NCI-H2171 treated with DMSO at 0.1 percent for 48 hours (cell line): ENCODE data around the gene ZFR.
"Not testable (repeated sequence)": the region's sequence is repeated elsewhere in the genome, so short reads cannot be mapped to it uniquely, and the experiment has no call there.

ENCODE experiments used
- DNase-seq: peaks from one replicate; lab custom pipeline; 2025; lab: John Stamatoyannopoulos, UW

ZFR gene

DNA sequence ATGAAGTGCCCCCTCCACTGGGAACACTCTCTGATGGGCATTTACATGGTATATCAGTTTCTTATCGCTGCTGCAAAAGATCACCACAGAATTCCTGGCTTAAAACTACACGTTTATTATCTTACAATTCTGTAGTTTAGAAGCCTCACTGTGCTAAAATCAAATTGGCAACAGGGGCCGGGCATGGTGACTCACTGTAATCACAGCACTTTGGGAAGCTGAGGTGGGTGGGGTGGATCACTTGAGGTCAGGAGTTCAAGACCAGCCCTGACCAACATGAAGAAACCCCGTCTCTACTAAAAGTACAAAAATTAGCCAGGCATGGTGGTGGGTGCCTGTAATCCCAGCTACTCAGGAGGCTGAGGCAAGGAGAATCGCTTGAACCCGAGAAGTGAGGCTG is 7.8 kb upstream of the ZFR start:
- not testable (repeated sequence) for DNase-seq

DNA sequence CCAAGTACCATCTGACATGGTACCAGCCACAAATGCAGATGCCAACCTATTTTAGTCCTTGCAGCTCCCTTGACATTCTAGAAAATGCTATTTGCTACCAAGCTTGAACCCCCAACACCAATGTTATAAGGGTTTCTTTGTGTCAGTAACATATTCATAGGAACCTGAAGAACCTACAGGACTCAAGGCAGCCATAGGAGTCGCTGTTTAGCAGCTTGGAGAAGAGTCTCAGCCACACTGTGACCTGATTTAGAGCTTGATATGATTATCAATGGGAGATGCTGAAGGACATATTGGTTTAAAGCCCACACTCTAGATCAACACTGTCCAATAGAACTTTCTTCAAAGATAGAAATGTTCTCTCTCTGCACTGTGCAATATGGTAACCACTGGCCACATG is 6.4 kb upstream of the ZFR start:
- no peak for DNase-seq

DNA sequence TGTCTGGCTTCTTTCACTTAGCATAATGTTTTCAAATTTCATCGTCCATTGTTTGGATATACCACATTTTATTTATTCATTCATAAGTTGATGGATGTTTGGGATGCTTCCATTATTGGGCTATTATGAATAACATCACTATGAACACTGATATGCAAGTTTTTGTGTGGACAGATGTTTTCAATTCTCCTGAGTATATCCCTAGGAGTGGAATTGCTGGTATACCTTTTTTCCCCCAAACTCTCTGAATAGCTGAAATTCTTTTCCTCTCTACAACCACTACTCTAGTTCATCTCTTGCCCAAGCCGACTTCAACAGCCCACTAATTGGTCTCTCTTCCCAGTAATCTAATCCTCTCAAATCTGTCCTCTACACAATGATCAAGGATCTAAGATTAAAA is 4.7 kb upstream of the ZFR start:
- no peak for DNase-seq

DNA sequence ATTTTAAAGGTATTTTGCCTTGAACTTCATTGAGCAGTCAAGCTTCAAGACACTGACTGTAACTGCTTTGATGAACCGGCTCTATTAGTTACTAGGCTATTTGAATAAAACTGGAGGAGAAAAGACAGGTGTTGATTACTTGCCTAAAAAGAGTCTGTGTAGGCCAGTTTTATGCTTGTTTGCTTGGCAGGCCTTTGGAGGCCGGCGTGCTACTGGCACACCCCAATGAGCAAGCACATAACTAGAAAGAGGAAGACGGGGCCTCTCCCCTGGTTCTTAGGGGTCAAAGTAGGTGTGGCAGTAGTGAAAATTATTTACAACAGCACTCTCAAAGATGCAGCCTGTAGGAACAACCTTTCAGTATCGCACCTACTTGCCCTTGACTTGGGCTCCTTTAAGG is 2.1 kb upstream of the ZFR start:
- DNase-seq = no peak

DNA sequence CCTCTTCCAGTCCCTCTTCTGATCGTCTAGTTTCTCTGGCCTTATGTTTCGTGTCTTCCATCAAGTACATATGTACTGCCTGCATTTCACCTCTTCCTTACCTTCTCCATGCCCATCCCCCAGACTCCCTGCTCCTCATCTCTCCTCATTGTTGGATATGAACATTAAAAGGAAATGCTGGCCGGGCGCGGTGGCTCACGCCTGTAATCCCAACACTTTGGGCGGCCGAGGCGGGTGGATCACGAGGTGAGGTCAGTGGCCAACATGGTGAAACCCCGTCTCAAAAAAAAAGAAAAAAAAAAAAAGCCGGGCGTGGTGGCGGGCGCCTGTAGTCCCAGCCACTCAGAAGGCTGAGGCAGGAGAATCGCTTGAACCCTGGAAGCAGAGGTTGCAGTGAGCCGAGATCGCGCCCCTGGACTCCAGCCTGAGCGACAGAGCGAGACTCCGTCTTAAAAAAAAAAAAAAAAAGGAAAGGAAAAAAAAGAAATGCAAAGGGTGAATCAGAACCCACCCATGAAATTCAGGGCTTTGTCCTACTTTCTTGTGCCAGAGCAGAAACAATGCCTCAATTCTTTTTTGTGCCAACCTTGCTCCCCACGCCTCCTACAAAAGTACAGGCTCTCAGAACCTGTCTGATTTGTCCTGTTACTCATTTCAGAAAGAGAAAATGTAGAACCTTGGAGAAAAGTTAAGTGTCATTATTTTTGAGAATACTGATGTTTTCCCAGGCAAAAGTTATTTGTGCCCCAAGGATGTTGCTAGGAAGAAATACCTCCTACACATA is 1.5 kb upstream of the ZFR start:
- DNase-seq = no peak

DNA sequence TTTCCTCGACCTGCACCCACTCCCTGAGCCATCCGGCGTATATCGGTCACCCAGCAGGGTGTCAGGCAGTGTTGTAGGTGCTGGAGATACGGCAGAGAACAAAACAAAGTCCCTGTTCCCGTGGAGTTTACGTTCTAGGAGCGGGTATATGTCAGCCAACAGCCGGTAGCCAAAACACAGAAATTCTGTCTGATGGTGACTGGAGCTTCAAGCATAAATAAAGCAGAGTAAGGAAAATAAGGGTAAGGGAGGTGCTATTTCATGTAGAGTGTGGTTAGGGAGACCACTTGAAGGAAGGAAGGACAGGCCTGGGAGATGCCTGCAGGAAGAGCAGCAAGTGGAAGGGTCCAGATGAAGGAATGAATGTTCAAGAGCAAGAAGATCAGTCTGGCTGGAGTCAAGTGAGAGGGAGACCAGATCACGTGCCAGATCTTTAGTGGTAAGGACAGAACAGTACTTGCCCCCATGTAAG is 783 bp upstream of the ZFR start:
- no peak for DNase-seq

DNA sequence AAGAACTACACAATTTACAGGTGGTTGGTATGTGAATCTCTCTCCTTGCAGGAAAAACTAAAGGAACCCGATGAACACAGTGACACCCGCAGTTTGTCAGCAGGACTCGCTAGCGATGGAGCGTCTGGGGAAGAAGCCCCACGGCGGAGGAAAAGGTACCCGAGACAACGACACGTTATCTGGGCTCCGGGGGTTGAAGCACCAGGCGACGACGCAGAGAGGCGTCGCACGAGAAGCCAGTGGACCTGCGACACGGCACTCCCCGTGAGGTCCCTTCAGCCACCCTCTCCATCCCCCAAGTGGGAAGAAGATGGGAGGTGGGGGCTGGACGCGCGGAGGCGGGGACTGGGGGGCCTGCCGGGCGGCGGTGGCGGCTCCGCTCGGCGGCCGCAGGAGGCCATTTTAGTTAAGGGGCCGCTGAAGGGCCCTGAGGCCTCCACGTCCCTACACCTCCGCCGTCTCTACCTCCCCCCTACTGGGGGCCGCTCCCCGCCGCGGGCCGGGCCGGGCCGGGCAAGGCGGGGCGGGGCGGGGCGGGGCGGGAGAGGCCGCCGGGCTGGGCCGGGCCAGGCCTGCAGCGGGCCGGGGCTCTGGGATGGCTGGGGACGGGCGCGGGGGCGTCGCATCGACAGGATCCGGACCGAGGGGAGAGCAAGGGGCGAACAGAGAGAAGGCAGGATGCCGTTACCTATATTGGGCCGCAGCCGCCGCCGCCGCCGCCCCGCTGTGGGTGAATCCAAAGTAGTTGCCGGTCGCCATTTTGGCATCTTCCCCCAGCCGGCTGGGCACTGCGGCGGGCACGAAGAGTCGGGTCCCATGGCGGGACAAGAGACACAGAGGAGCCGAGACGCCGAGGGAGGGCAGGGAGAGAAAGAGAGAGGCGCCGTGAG is 754 bp downstream of the ZFR start:
- DNase-seq = peak; percentile 68

DNA sequence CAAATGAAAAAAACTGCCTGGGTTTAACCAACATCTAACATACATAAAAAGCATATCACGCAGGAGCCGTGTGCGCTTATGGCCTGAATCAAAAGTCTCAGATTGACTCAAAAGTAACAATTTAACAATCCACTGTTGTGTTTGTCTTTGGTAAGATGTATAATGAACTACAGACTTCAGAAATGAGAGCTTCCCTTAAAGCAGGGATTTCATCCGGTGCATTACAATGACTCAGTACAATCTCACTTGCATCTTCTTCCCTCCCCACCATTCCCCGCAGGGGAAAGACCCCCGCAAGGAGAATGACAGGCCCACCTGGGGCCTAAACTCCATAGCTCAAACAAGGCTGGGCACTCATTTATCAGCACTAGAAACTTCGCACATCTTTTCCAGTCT is 1.4 kb downstream of the ZFR start:
- DNase-seq = no peak

DNA sequence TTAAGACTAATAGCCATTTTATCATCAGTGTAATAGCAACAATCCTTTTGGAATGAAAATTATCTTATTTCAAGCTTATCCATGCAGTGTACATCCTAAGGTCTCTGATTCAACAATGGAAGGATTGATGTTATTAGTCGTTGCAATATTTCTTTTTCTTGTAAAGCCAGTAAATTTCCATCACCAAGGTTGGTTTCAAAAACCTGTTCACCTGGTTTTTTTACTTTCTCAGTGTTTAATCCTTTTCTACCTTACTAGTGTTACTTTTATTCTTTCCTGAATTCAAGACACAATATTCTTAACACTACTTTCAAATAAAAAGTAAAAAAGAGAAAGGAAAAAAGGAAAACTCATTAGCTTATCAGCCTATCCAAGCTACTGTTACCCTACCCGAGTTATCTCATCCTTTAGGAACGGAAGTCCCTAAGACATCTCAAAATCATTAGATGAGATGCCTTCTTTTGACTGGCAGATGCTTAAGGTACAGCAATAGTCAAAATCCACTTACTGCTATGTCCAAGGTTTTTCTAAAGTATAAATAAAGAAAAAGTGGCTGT is 5.4 kb downstream of the ZFR start:
- DNase-seq = no peak

DNA sequence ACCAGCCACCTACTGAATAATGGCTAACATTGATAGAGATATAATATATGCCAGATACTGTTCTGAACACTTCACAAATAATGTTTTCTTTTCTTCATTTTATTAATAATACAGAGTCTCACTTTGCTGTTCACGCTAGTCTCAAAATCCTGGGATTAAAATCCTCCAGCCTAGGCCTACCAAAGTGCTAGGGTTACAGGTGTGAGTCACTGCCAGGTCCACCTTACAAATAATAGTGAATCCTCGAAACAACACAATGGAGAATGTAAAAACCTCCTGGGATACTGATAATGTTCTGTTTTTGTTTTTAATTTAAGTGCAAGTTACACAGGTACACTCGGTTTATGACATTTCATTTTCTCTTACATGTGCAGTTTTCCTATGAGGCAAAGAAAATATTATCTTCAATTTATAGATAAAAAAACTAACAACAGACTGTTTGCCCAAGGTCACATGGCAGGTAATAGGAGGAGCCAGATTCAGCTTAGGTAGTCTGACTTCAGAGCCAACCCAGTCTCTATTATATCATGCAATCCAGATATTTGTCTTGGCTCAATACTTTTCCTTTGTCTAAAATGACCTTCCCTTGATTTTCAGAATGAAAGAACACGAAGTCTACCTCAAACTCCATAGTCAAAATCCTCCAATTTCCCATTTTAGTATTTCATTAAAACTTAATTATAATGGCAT is 7.8 kb downstream of the ZFR start:
- DNase-seq = no peak

DNA sequence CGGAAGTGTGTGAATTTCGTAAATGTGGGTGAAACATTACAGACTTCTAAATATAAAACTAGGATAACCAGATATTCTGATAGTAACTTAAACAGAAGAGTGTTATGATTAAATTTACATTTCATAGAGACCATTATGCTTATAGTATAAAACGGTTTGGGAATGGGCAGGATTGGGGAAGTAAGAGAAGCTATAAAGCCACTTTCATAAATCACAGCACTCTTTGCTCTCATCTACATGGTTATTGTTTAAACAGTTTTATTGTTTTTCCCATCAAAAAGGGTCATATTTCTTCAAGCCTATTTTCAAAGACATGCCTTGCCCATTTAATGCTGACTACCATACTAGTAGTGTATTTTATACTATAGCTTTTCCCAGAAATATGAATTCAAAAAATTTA is 9.2 kb downstream of the ZFR start:
- no peak for DNase-seq

DNA sequence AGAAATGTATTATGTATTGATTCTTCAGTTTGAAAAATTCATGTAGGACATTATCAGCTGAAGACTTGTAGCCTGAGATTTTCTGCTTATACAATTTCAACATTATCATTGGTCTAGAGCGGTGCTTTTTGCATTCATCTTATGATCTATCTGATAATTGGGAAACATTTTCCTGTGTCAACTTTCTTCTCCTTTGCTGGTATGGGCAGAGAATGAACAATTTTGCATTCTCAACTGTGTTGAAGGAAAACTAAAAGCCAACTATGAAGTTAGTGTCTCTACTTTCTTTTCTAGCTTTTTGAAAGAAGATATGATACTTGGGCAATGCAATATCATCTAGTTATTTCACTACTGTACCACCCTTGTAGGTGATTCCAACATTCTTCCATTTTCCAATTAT is 10.3 kb downstream of the ZFR start:
- DNase-seq = no peak

DNA sequence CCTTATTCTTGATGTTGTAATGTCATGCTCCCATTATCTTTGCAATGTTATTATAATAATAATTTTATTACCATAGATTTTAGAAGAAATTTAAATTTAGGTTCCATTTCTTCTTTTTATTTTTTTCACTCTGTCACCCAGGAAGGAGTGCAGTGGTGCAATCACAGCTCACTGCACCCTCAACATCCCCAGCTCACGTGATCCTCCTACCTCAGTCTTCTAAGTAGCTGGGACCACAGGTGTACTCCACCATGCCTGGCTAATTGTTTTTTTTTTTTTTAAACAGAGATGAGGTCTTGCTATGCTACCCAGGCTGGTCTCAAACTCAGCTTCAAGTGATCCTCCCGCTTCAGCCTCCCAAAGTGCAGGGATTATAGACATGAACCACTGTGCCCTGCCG is 11.9 kb downstream of the ZFR start:
- no peak for DNase-seq

DNA sequence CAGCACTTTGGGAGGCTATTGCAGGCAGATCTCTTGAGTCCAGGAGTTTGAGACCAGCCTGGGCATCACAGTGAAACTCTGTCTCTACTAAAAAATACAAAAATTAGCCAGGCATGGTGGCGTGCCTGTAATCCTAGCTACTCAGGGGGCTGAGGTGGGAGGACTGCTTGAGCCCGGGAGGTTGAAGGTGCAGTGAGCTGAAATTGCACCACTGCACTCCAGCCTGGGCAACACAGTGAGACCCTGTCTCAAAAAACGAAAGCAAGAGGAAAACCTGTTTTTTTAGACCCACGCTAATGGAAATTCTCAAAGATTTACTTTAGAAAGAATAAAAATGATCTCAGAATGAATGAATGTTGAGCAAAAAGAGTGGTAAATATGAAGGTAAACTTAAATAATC is 13.7 kb downstream of the ZFR start:
- not testable (repeated sequence) for DNase-seq

DNA sequence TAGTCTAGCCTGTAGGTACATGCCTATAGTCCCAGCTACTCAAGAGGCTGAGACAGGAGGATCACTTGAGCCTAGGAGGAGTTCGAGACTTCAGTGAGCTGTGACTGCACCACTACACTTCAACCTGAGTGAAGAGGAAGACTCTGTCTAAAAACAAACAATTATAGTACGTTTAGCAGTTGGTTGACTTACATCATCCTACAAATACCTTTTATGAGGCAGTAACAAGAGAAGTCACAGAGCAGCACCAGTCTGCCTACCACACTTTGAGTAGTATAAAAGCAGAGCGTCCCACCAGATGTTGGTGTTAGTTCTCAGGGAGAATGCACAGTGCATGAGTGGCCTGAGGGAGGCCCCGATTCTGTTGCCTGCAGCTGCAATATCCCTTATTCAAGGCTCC is 16.1 kb downstream of the ZFR start:
- peak; percentile 84 for DNase-seq

DNA sequence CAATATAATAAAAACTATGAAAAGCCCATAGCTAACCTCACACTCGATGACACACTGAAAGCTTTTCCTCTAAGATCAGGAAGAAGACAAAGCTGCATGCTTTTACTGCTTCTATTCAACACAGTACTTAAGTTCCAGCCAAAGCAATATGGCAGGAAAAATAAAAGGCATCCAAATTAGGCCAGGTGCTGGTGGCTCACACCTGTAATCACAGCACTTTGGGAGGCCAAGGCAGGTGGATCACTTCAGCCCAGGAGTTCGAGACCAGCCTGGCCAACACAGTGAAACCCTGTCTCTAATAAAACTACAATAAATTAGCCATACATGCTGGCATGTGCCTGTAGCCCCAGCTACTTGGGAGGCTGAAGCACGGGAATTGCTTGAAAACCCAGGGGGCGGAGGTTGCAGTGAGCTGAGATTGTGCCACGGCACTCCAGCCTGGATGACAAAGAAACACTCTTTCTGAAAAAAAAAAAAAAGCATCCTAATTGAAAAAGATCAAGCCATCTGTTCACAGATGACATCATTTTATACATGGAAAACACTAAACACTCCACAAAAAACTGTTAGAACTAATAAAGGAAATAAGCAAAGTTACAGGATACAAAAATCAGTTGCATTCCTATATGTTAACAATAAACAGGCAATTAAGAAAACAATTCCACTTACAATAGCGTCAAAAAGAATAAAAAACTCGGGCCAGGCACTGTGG is 17.9 kb downstream of the ZFR start:
- peak; percentile 91 for DNase-seq

DNA sequence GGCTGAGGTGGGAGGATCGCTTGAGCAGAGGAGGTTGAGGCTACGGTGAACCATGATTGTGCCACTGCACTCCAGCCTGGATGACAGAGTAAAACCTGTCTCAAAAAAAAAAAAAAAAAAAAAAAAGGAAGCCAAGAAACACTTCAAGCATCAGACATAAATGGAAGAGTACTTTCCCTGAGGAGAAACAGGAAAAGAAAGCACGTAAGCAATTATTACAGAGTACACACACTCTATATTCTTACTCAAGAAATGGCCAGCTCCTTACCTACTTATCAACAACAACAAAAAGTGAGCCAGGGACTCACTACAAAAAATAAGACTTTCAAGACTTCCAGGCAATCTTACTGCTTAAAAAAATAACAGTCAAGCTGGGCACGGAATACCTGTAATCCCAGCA is 21.8 kb downstream of the ZFR start:
- peak; percentile 13 for DNase-seq

DNA sequence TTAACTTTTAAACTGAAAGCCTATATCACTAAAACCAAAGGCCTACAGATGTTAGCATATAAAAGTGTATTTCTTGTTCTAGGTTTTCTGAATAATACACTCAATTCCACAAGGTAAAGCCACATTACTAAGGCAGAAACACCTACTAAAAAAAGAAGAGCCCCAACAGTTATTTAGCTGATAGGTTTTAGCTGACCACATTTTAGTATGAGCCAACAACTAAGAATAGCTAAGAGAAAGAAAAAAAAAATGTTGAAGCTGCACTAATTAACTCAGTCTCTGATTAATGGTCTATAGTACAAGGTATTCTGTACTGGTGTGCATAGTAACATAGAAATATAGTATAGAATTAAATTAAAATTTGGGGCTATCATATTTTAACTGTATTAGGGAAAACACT is 23.5 kb downstream of the ZFR start:
- no peak for DNase-seq

DNA sequence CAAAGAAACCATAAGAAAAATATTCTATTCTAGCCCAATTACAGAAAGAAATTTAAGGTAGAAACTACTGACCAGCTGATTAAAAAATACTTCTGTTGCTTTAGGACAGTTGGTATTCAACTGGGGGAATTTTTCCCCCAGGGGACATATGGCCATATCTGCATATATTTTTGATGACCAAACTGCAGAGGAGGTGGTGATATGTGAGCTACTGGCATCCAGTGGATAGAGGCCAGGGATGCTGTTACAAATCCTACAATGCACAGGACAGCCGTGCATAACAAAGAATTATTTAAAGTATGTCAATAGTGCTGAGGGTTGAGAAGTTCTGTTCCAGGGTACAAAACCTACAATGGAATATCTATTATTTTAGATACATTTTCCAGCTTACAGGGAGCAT is 24.0 kb downstream of the ZFR start:
- no peak for DNase-seq

DNA sequence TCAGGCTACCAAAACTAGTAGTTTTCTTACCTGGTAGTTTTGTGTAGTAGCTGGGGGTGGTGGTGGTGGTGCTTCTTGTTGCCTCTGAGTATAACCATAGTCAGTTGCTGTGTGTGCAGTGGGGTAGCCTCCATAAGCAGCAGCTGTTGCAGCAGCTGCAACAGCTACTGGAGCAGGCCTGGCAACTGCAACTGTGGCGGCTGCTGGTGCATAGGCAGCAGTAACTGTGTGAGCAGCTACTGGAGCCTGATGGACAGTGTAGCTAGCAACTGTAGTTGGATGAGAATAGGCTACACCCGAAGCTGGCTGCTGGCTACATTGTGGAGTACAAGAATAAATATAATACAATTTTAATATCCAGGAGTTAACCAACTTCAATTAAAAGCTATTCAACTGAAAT is 24.7 kb downstream of the ZFR start:
- peak; percentile 49 for DNase-seq

DNA sequence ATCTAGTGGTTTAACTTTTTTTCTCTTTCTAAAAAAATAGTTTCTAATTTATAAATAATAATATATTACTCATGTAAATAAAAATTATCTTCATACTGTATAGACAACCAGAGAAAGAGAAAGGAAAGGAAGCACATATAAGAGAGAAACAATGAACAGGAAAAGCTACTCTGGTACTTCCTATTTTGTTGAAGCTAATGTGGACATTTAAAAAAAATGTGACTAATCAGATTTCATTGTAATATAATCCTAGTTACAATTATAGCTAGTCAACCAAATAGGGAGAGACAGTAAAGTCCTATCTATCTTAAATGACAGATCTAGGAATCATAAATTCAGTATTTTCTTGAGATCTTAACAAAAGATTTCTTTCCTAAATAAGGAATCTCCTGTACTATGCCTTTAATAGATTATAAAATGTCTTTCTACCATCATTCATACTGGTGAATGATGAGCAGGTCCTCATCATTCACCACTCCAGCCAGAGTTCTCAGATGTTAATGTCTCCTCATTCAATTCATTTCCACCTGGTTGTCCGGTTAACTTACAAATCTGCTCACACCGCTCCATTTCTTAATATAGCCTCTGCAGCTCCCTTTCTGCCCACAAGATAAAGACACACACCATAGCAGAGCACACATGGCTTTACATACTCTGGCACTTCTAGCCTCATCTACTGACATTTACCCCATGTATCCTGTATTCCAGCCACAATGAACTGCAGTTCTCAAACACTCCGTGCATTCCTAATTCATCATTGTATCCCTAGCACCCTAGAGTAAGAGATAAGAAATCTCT is 30.9 kb downstream of the ZFR start:
- DNase-seq = peak; percentile 24
